Measurements from ENCODE around the gene SMTNL2.
A peak's percentile ranks its signal among the peaks of the same experiment; 100 is the strongest.

Gene SMTNL2

DNA sequence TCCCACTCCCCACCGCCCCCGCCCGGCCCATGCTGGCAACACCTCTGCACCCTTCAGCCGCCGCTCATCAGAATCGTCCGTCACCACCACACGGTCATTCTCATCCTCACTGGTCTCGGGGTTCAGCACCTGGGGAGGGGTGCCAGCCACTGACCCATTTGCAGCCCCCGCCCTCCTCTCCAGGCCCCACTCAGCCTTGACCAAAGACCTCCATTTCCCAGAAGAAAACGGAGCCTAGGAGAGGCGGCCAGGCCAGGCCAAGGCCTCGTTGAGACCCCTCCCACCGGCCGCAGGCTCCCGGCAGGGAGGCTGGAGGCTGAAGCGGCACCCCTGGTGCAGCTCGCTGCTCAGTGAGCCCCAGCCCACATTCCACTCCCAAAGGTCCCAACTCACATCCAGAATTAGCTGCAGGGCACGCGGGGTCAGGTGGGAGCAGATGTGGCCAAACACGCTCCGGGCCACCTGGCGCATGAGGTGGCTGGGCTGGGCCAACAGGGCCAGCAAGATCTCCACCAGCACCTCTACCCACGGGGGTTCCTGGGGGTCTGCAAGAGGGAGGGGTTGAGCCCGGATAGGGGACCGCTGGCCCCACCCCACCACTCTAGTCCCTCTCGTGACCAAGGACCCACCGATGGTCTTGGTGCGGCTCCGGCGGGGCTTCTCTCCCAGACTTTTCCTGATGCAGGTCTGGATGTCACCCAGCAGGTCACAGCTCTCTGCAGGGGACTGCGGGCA lies 38.9 kb upstream of the SMTNL2 start:
- DNase-seq, result no peak

GRCh38 chr17:4547118-4547906 lies 37.0 kb upstream of the SMTNL2 start:
- no peak for DNase-seq

DNA sequence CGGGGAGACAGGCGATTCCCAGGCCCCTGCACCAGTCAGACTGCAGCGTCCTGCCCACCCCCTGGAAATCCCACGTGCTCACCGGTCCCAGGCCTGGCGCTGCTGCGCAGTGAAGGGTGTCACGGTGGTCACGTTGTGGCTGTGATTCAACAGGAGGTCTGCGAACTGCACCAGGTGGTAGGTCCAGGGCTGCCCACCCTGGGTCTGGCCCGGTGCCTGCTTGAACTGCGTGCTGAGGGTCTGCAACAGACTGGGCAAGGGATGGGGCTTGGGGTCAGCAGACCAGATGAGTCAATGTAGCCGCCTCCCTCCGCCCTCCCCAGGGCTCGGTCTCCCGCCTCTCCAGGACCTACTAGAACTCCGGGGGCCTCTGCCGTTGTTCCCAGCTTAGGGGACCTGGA lies 36.3 kb upstream of the SMTNL2 start:
- no peak for DNase-seq

- DNase-seq, result no peak
Measured at GRCh38 chr17:4548721-4549531, 35.4 kb upstream of the SMTNL2 start.

- DNase-seq, result no peak
Measured at GRCh38 chr17:4549781-4550533, 34.4 kb upstream of the SMTNL2 start.

GRCh38 chr17:4550534-4551039 lies 33.7 kb upstream of the SMTNL2 start:
- DNase-seq, result no peak

DNA sequence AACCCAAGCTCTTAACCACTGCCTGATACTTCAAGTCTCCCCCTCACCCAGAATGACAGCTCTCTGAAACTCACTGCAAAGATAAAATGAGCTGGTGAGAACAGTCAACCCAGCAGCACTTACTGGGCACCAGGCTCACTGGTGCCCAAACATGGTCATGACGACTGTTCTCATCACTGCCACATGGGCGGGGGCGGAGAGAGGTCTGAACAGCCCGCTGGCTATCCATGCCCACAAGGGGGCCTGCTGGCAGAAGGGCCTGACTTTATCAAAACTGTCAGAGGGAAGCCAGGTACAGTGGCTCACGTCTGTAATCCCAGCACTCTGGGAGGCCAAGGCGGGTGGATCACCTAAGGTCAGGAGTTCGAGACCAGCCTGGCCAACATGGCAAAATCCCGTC lies 33.2 kb upstream of the SMTNL2 start:
- DNase-seq, result no peak

DNA sequence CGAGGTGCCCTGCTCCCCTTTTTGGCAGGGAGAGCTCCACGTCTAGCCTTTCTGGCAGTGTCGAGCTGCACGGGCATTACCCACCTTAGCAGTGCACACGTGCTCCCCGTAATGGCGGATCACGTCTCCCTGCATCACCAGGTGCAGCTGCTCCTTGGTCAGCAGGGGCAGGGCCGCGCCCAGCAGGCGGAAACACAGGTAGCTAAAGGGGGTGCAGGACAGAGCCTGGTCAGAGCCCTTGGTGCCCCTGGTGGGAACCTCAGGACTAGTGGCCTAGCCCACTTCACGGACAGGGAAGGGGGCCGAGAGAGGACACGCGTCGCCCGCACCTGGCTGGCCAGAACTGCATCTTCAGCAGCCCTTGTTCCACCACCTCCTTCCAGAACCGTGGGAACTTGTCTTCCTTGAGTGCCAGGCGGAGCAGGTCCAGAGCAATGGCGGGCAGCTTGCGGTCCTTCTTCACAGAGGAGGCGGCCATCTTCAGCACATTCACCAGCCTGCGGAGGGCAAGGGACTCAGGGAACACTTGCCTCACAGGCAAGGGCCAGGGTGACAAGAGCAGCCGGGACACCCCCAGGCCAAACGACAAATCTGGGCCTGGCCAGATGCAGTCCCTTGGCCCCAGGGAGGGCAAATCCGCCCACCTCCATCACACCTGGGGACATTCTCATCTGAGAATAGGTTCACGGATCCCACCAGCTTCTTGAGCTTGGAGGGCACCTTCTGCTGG lies 32.4 kb upstream of the SMTNL2 start:
- no peak for DNase-seq

DNA sequence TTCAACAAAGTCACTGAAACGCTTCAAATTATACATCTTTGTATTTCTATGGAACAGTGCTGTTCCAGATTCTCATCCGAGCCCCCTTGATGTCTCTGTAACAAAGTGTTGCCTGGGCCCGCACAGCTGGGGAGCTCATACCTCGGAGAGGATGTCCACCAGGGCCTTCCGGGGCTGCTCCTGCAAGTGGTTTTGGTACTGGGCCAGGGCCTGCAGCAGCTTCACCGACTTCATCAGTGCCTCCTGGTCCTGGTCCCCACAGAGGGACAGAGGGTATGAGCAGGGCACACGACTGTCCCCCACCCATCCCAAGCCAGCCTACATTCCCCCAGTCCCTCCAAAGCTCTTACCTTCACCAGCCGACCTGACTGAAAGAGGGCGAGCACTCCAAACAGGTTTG lies 30.7 kb upstream of the SMTNL2 start:
- DNase-seq, result no peak

DNA sequence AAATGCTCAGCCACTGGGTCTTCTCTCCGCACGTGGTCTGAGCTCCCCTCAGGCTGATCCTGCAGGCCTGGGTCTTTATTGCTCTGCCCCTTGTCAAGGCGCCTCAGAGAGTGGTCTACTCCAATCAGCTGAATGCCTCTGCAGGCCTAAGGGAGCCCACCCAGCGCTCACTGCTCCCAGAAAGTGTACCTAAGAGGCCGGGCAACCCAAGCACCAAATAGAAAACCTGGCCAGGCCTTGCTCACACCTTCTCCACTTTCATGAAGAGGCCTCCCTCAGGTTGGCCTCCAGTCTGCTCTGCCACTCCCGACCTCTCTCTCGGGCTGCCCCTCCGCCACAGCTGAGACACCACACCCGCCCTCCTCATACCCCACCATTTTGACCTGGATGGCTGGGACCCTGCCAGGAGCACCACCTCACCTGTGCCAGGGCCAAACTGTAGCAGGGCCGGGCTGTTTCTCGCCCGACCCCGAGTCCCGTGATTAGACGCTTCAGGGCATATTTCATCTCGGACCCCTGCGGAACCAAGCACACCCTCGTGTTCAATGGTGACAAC lies 29.8 kb upstream of the SMTNL2 start:
- DNase-seq, result no peak

DNA sequence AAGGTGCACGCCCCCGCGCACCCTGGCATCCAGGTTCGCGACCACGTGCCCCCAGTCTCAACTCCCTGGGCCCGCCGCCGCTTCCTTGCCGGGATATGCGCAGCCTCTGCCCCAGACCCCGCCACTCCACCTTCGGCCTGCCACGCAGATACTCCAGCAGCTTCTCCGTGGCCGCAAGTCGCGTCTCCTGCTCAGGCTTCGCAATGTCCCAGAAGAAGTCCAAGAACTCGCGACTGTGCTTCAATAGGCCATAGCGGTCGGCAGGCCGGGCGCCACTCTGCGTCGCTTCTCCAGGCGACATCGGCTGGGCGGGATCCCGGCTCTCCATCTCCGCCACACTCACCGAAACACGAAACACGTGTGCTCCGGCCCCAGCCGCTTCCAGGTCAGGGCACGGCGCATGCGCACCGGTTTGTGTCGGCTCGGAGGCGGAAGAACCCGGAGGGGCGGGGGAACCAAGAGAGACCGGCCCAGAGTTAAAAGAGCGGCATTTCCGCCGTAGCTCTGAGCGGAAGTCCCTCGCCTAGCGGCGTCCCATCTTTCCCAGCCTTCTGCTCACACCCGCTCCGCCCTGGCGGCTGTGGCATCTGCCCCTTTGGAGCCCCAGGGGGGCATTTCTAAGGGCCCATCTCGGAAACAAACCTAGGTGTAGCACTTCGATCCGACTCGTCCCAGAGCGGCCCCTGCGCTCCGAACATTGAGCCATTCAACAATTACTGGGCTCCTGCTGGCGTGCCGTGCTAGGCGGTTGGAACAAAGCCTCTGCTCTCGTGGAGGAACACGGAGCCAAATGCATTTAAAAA lies 29.1 kb upstream of the SMTNL2 start, which contains the start of gene MYBBP1A:
Gene MYBBP1A, minus strand, starts transcription at position 388 of the 803 bp plus-strand sequence. Its CDS starts 60 bp downstream, at position 328.
- DNase-seq, result peak; percentile 95

DNA sequence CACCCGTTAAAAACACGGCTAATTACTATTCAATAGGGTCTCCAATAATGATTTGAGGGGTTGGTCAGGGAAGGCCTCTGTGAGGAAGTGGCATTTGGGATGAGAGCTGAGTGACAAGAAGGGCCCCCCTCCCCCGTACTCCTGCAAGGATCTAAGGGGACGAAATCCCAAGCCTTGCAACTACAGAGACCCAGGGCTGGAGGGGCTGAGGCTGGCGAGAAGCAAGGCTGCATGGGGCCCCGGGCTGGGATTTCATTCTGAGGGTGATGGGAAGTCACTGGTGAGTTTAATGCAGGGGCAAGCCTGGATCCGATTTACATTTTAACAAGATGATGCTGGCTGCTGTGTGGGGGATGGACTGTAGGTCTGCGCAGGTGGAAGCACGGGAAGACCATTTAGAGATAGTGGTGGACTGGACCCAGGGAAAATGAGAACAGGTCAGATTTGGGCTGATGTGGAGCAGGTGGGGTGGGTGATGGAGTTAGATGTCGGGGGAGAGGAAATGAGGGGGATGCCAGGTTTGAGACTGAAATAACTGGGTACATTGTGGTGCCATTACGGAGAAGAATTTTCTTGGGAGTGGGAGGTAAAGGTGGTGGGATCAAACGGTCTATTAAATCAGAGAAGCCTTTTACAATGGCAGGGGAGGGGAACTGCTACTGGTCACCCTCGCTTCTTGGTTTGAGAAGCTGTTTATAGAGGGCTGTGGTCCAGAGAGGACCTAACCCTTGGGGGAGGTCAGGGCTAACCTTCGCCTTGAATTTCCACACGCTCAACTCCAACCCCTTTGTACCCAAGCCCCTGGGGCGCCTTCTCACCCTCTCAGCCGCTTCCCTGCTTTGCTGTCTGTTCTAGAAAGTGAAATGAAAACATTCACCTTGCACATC lies 28.2 kb upstream of the SMTNL2 start:
- DNase-seq, result no peak

DNA sequence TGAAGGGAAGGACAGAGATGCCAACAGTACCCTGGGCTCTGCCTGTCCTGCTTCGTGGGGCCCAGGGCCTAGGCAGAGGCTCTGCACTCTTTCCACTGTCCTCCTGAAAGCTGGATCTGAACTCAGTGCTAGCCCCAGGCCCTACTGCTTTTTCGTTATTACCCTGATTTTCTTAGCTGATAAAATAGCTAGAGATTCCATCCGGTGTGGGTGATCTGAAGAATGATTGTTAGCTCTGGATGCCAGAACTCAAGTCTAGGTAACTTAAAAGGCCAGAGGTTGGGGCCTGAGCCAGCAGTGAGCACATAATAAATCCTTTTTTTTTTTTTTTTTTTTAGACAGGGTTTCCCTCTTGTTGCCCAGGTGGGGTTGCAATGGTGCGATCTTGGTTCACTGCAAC lies 27.3 kb upstream of the SMTNL2 start:
- no peak for DNase-seq

DNA sequence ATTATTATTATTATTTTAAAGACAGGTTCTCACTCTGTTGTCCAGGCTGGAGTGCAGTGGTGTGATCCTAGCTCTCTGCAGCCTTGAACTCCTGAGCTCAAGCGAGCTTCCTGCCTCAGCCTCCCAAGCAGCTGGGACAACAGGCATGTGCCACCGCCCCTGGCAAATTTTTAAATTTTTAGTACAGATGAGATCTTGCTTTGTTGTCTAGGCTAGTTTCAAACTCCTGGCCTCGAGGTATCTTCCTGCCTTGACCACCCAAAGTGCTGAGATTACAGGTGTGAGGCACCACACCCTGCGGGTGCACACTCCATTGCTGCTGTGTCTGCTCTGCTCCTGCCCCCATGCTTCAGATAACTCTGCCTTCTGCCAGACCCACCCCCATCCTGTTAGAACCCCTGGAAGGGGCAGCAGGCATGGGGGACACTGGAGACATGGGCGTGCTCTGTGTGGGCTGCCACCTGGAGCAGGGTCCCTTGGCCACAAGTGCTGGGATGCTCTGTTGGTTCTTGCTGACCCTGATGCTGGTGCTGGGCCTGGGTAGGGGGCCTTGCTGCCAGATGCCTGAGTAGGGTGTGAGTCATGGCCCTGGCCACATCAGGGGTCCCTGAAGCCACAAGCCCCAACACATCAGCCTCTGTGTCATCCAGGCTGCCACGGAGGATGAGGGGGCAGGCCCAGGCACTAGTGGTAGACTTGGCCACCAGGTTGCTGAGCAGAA lies 26.5 kb upstream of the SMTNL2 start:
- DNase-seq, result no peak

DNA sequence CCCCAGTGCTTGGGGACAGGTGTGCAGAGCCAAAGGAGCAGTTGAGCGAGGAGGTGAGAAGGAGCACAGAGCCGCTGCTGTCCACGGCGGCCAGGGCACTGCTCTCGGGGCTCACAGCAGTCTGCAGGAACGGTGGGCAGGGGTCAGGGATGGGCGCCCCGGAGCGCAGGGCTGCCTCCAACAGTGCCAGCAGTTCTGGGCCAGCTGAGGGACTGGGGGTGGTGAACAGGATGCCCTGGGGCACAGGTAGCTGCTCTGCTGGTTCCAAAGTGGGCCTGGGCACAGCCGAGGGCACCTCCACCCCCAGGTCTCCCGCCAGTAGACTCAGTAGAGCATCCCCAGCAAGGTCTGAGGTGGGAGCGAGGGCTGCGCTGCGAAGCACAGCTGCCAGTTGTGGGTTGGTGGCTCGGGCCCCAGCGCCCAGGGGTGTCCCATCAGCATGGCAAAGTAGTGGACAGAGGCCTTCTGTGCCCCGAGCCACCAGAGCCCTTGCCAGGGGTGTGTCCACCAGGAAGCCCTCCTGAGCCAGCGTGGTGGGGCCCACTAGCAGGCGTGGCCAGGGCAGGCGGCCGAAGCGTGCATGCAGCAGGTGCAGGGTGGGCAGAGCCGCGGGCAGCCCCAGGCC lies 25.9 kb upstream of the SMTNL2 start:
- no peak for DNase-seq

DNA sequence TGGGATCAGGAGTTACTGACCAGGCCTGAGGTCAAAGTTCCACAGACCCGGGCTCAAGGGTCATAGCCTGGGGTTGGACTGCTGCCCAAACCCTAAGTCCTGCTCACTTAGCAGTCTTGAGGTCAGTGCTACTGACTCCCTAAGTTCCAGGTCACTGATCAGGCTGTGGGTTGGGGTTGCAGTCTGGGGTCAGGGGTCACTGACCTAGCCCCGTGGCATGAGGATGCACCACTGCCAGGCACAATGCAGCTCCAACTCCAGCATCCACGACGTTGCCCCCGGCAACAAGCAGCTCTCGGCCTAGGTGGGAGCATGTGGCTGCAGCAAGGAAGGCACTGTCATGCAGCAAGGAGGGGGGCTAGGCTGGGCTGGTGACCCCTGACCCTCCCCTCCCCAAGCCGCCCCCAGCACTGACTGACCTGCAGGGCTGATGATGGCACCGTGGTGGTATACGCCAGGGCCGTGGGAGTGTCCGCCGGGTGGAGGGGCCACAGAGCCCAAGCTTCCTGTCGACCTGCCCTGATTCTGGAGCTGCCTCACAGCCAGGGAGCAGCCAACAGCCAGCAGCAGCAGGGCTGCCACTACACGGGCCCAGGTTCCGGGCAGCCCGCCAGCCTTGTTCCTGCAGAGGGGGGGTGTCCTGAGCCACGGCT lies 25.1 kb upstream of the SMTNL2 start:
- no peak for DNase-seq

DNA sequence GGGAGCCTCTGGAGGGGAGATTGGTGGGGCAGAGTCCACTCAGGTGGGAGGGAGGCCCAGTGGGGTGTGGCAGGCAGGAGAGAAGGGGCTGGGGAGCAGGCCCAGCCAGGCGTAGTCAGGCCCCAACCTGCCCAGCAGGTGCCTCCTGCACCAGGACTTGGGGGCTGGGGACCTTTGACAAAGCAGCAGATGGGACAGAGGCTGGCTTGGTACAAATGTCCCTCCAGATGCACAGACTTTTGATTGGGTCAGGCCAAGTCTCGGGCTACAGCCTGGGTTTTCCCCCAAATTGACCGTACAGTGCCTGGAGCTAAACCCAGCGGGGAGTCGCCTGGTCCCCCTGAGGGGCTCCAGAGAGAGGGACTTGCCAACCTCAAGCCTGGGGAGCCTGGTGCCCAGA lies 24.4 kb upstream of the SMTNL2 start:
- no peak for DNase-seq

- DNase-seq, result no peak
Measured at GRCh38 chr17:4560421-4560820, 23.9 kb upstream of the SMTNL2 start, which contains the start of gene GGT6. Gene GGT6 (minus strand): TSS chr17:4560577. CDS start chr17:4560521, 56 bp downstream.

Measured in CD4-positive, alpha-beta T cell treated with Interleukin-4 for 4 hours (primary cell).